HepG2 (cell line): ENCODE results near the gene DFFA. TPM values are rescaled to one million over a fixed set of nuclear protein-coding genes. Genes with fewer than 3 reads are reported as not detected.
A peak's percentile ranks its signal among the peaks of the same experiment; 100 is the strongest.

Source experiments
- ATAC-seq: fragments of 200-7000 bp; cut with Tn5 transposase; 3 replicates; pipeline ENCODE4 v1.9.1; 2020; ENCODE audit warnings: mild to moderate bottlenecking, moderate library complexity
- BruUV-seq: library from RNA; stranded (reverse); fragments of 400-500 nt; replicated peaks from 2 replicates; lab custom pipeline; 2021; lab: Mats Ljungman, UMichigan
- CTCF ChIA-PET: fragments of 300-600 bp; formaldehyde crosslinking; extraction: SDS; loops from one replicate; lab custom pipeline; 2021; ENCODE audit warnings: low total read pairs, inconsistent platforms, low intra/inter-chr PET ratio; lab: Yijun Ruan, JAX
- POLR2A ChIA-PET: fragments of 350-600 bp; sonication (Branson Sonifier 250); formaldehyde crosslinking; loops from one replicate; lab custom pipeline; 2020; ENCODE audit warnings: antibody characterized with exemption, inconsistent platforms; lab: Yijun Ruan, JAX
- DNase-seq: peaks from one replicate; pipeline ENCODE4 v3.0.0-alpha.2; 2015; ENCODE audit warnings: low spot score
- FAIRE-seq: peaks from 3 replicates; lab custom pipeline; 2011; peaks lifted over from hg19 to GRCh38; lab: Jason Lieb, UNC
- H2AFZ ChIP-seq: one replicate; pipeline ENCODE4 v1.6.1; 2011; ENCODE audit warnings: low read length, inconsistent platforms
- H3K27ac ChIP-seq: fragments of 300-600 bp; 3 replicates; pipeline ENCODE4 v1.8.0; 2011; ENCODE audit warnings: mixed run types, mild to moderate bottlenecking, mixed read lengths, low read length, inconsistent platforms; ENCODE audit not compliant: insufficient read depth; ENCODE audit errors: extremely low read length
- H3K27me3 ChIP-seq, 2 experiments: fragments of 200-600 bp in 1 of 2; 2 replicates in 1 of 2; 3 replicates in 1 of 2; pipeline versions ENCODE4 v1.6.0 to v1.8.0; 2011; ENCODE audit warnings: low read length in 2 of 2, mild to moderate bottlenecking in 2 of 2, moderate library complexity in 2 of 2, inconsistent platforms in 1 of 2; ENCODE audit not compliant: insufficient read depth in 2 of 2, control insufficient read depth in 1 of 2
- H3K36me3 ChIP-seq, 2 experiments: fragments of 200-600 bp in 1 of 2; replicated peaks in 1 of 2; 2 replicates in 1 of 2; 3 replicates in 1 of 2; pipeline versions ENCODE4 v1.5.1 to v1.8.0; 2011; ENCODE audit warnings: low read length in 2 of 2, inconsistent platforms in 1 of 2; ENCODE audit not compliant: insufficient read depth in 2 of 2, control insufficient read depth in 1 of 2
- H3K4me1 ChIP-seq: 2 replicates; pipeline ENCODE4 v1.5.1; 2012; ENCODE audit warnings: low read length, inconsistent platforms; ENCODE audit not compliant: insufficient read depth
- H3K4me2 ChIP-seq: 2 replicates; pipeline ENCODE4 v1.6.0; 2011; ENCODE audit warnings: low read depth, low read length, inconsistent platforms
- H3K4me3 ChIP-seq, 3 experiments: fragments of 200-600 bp in 1 of 3; sonication (generic), shearing (Covaris generic) in 1 of 3; replicated peaks in 1 of 3; 2 replicates each; pipeline ENCODE4 v1.5.1; 2011 to 2016; ENCODE audit warnings: low read length in 3 of 3, inconsistent platforms in 2 of 3, low read depth in 2 of 3, mild to moderate bottlenecking in 2 of 3, control low read depth in 1 of 3, mixed read lengths in 1 of 3; ENCODE audit not compliant: insufficient read depth in 1 of 3
- H3K79me2 ChIP-seq: one replicate; pipeline ENCODE4 v1.6.1; 2011; ENCODE audit warnings: low read length, inconsistent platforms; ENCODE audit not compliant: insufficient read depth
- H3K9ac ChIP-seq: 2 replicates; pipeline ENCODE4 v1.6.0; 2011; ENCODE audit warnings: mild to moderate bottlenecking, low read depth, low read length, inconsistent platforms; ENCODE audit not compliant: insufficient read depth
- H3K9me3 ChIP-seq: 2 replicates; pipeline ENCODE4 v1.5.1; 2012; ENCODE audit warnings: mild to moderate bottlenecking, low read length
- H4K20me1 ChIP-seq: 2 replicates; pipeline ENCODE4 v1.6.0; 2011; ENCODE audit warnings: inconsistent platforms, mild to moderate bottlenecking, low read length, moderate library complexity; ENCODE audit not compliant: insufficient read depth
- AHDC1 ChIP-seq: sonication (generic); formaldehyde crosslinking; IDR thresholded peaks from 2 replicates; pipeline ENCODE4 v1.5.1; 2020; ENCODE audit warnings: mild to moderate bottlenecking, missing genetic modification reagents, borderline replicate concordance
- BORCS8-MEF2B ChIP-seq: sonication (generic); formaldehyde crosslinking; IDR thresholded peaks from 2 replicates; pipeline ENCODE4 v1.8.0; 2022; ENCODE audit warnings: mild to moderate bottlenecking, missing genetic modification reagents
- FOSL2 ChIP-seq: sonication (generic); formaldehyde crosslinking; IDR thresholded peaks from 2 replicates; pipeline ENCODE4 v1.4.0; 2020; ENCODE audit warnings: missing genetic modification reagents
- GATAD1 ChIP-seq: IDR thresholded peaks from 2 replicates; pipeline ENCODE4 v1.6.1; 2016; ENCODE audit warnings: missing genetic modification reagents, missing compliant biosample characterization
- GMEB2 ChIP-seq: IDR thresholded peaks from 2 replicates; pipeline ENCODE4 v1.6.1; 2016; ENCODE audit warnings: missing biosample characterization, missing genetic modification reagents, low read depth
- KDM5B ChIP-seq: sonication (generic); formaldehyde crosslinking; IDR thresholded peaks from 2 replicates; pipeline ENCODE4 v1.4.0; 2020; ENCODE audit warnings: missing genetic modification reagents, mild to moderate bottlenecking, borderline replicate concordance
- PRMT3 ChIP-seq: sonication (generic); formaldehyde crosslinking; IDR thresholded peaks from 2 replicates; pipeline ENCODE4 v1.8.1; 2022; ENCODE audit warnings: low read depth, mild to moderate bottlenecking, moderate library complexity, missing genetic modification reagents, borderline replicate concordance
- SATB2 ChIP-seq: sonication (generic); formaldehyde crosslinking; IDR thresholded peaks from 2 replicates; pipeline ENCODE4 v1.5.0; 2020; ENCODE audit warnings: missing genetic modification reagents
- SMAD9 ChIP-seq: sonication (generic); formaldehyde crosslinking; IDR thresholded peaks from 2 replicates; pipeline ENCODE4 v1.5.1; 2020; ENCODE audit warnings: mild to moderate bottlenecking, missing genetic modification reagents
- XRCC5 ChIP-seq: fragments of 200-400 bp; formaldehyde crosslinking; optimal IDR thresholded peaks from 2 replicates; pipeline ENCODE3; 2017; ENCODE audit warnings: mild to moderate bottlenecking, low read length
- ZNF274 ChIP-seq: sonication (generic); formaldehyde crosslinking; IDR thresholded peaks from 2 replicates; pipeline ENCODE4 v1.5.1; 2020; ENCODE audit warnings: mild to moderate bottlenecking, missing genetic modification reagents
- ZNF451 ChIP-seq: sonication (generic); formaldehyde crosslinking; IDR thresholded peaks from 2 replicates; pipeline ENCODE4 v1.5.0; 2020; ENCODE audit warnings: mild to moderate bottlenecking, missing genetic modification reagents
- ZNF501 ChIP-seq: sonication (generic); formaldehyde crosslinking; IDR thresholded peaks from 2 replicates; pipeline ENCODE4 v1.5.1; 2020; ENCODE audit warnings: mild to moderate bottlenecking, moderate library complexity, missing genetic modification reagents
- ZNF549 ChIP-seq: sonication (generic); formaldehyde crosslinking; IDR thresholded peaks from 2 replicates; pipeline ENCODE4 v1.5.0; 2020; ENCODE audit warnings: missing genetic modification reagents
- ZNF598 ChIP-seq: sonication (generic); formaldehyde crosslinking; IDR thresholded peaks from 2 replicates; pipeline ENCODE4 v1.5.1; 2020; ENCODE audit warnings: mild to moderate bottlenecking, missing genetic modification reagents, borderline replicate concordance
- ZNF614 ChIP-seq: IDR thresholded peaks from 2 replicates; pipeline ENCODE4 v1.6.1; 2018; ENCODE audit warnings: missing biosample characterization, missing genetic modification reagents, inconsistent platforms, borderline replicate concordance
- ZNF737 ChIP-seq: sonication (generic); formaldehyde crosslinking; IDR thresholded peaks from 2 replicates; pipeline ENCODE4 v1.5.0; 2020; ENCODE audit warnings: missing genetic modification reagents, mild to moderate bottlenecking, borderline replicate concordance
- WGBS: methylation state at CpG from one replicate; pipeline ENCODE4 v1.1.6; 2017; ENCODE audit warnings: low lambda C conversion rate; 5-methylcytosine and 5-hydroxymethylcytosine counted together
- in situ Hi-C: cut with HindIII; loops from 2 replicates; pipeline ENCODE4 v1.10.0; 2017; ENCODE audit warnings: low pct_unique_long_range_greater_than_20kb; ENCODE audit not compliant: extremely low pct_ligation_motif_present
- intact Hi-C: fragments of 100-400 bp; cut with micrococcal nuclease; formaldehyde crosslinking; loops from one replicate; pipeline ENCODE4 v1.10.0; 2022; ENCODE audit not compliant: unreplicated experiment
- polyA plus RNA-seq, 8 experiments: library from polyadenylated mRNA; depleted of rRNA in 3 of 8; stranded (reverse) in 7 of 8; unstranded in 1 of 8; fragments of >200 nt; fragmentation: Illumina TruSeq in 4 of 8; extraction: Trizol in 4 of 8; gene quantifications; 2 replicates each; pipeline versions ENCODE4 v1.2.1 to v1.2.3, GENCODE V29; 2011 to 2016; ENCODE audit warnings: low read depth in 4 of 8, missing spikeins in 1 of 8, mixed read lengths in 1 of 8; ENCODE audit not compliant: insufficient read depth in 1 of 8
- total RNA-seq, 5 experiments: library from RNA; depleted of rRNA; stranded (reverse); fragments of >200 nt; fragmentation: Illumina TruSeq; extraction: Trizol; gene quantifications; 2 replicates each; pipeline ENCODE4 v1.2.3, GENCODE V29; 2016; ENCODE audit warnings: low read depth in 1 of 5

Gene DFFA
- total and polyA plus RNA-seq, 2 of the 13 experiments (the other 11 are each of a cell fraction or from before 2014, with no cell fraction given) = 16.5 to 33.9 TPM

GRCh38 chr1:10494754-10495474 lies 22.6 kb upstream of the DFFA start:
- 33% methylated on average over 13 of the region's 15 CpGs for WGBS
- H3K27ac ChIP-seq = no peak overlapping the region
- DNase-seq (peak; percentile 40), ATAC-seq (peak; percentile 91), FAIRE-seq (peak; percentile 50)
- H3K4me2 ChIP-seq = peak overlapping the region; percentile 44
- H3K27me3 ChIP-seq = no peaks in the 10 kb centered on the region
- peaks cover 24% of the 10 kb centered on the region for H4K20me1 ChIP-seq
- CTCF ChIA-PET = interaction anchor here (0.7 to 2.2 kb wide), 5 partner anchors 10 to 373 kb away, joined by 3 to 23 read pairs (median 4); partner anchors contain the start of gene CENPS
- in situ Hi-C loops = loop anchor here (5.0 kb wide), 1 partner anchor 63 kb away; the partner anchor contains the start of gene CENPS
- peaks cover 2 to 15% of the 10 kb centered on the region in 2 experiments for H3K36me3 ChIP-seq
- peaks cover 47% of the 10 kb centered on the region for H3K79me2 ChIP-seq
- no peak overlapping the region for H2AFZ ChIP-seq
- intact Hi-C loops = loop anchor here (1.0 kb wide), 3 partner anchors 20 to 118 kb away; partner anchors contain the start of gene CENPS
- no peak overlapping the region for H3K9ac ChIP-seq
- POLR2A ChIA-PET = no interaction called here
- peaks cover 19% of the 10 kb centered on the region for H3K4me1 ChIP-seq
- no peaks in the 10 kb centered on the region for H3K9me3 ChIP-seq
- H3K4me3 ChIP-seq = no peak overlapping the region
- no TSS peak for BruUV-seq
- TF ChIP-seq ZNF737 (CRISPR knock-in tag) (no peak), ZNF614 (CRISPR knock-in tag) (0 out of 2 replicates have a peak, but pooled peaks have one; percentile 14), SMAD9 (CRISPR knock-in tag) (no peak), GMEB2 (CRISPR knock-in tag) (no peak), ZNF549 (CRISPR knock-in tag) (no peak), GATAD1 (CRISPR knock-in tag) (peak; percentile 54; the same call in 1 of the 2 replicates), PRMT3 (CRISPR knock-in tag) (no peak), ZNF274 (CRISPR knock-in tag) (no peak), ZNF501 (CRISPR knock-in tag) (peak; percentile 17; the same call in 1 of the 2 replicates), XRCC5 (peak; percentile 79), SATB2 (no peak), BORCS8-MEF2B (CRISPR knock-in tag) (peak; percentile 47; the same call in 1 of the 2 replicates), KDM5B (CRISPR knock-in tag) (peak; percentile 43; the same call in 1 of the 2 replicates), FOSL2 (no peak), ZNF598 (CRISPR knock-in tag) (0 out of 2 replicates have a peak, but pooled peaks have one; percentile 25), AHDC1 (CRISPR knock-in tag) (no peak), ZNF451 (CRISPR knock-in tag) (no peak)
